Measurements from ENCODE around the gene NALCN.

GRCh38 chr13:101190337-101190736 lies 226.0 kb downstream of the NALCN start:
- TF ChIP-seq CTCF (IDR thresholded peaks at IDR 0.05; ENCODE audit: borderline replicate concordance, extremely low read depth, low read length, poor library complexity, severe bottlenecking) (no peak), EZH2 (IDR thresholded peaks at IDR 0.05; ENCODE audit: borderline replicate concordance, low read depth, low read length, severe bottlenecking) (no peak)

Measured in DND-41 (cell line).